Esophagus muscularis mucosa (tissue), 4 donors: ENCODE results near the gene TSHR. TPM values are rescaled to one million over a fixed set of nuclear protein-coding genes. Genes with fewer than 3 reads are reported as not detected.
A peak's percentile ranks its signal among the peaks of the same experiment; 100 is the strongest.

Experiments used
- DNase-seq: peaks from one replicate; pipeline ENCODE4 v3.0.0-alpha.2; 2017; ENCODE audit errors: extremely low spot score
- H3K27ac ChIP-seq, 4 donors: fragments of 200-600 bp; sonication (generic); replicated peaks in 1 of 4; 1 replicate in 3 of 4; 2 replicates in 1 of 4; pipeline ENCODE4 v1.5.1; 2016 to 2019; ENCODE audit warnings: mild to moderate bottlenecking in 1 of 4
- H3K27me3 ChIP-seq, 4 donors: fragments of 200-600 bp; sonication (generic); one replicate each; pipeline versions ENCODE4 v1.5.1 to v1.6.0; 2016 to 2019
- H3K36me3 ChIP-seq, 4 donors: fragments of 200-600 bp; sonication (generic); one replicate each; pipeline ENCODE4 v1.5.1; 2016 to 2019
- H3K4me1 ChIP-seq, 4 donors: fragments of 200-600 bp; sonication (generic); one replicate each; pipeline ENCODE4 v1.5.1; 2016 to 2019
- H3K4me3 ChIP-seq, 4 donors: fragments of 200-600 bp; sonication (generic); 1 replicate in 2 of 4; 2 replicates in 2 of 4; pipeline ENCODE4 v1.5.1; 2016 to 2019; ENCODE audit warnings: mild to moderate bottlenecking in 4 of 4, moderate library complexity in 1 of 4
- H3K9me3 ChIP-seq, 4 donors: fragments of 200-600 bp; sonication (generic); 1 replicate in 3 of 4; 2 replicates in 1 of 4; pipeline ENCODE4 v1.5.1; 2016 to 2019
- EP300 ChIP-seq: sonication (generic); formaldehyde crosslinking; IDR thresholded peaks from one replicate; pipeline ENCODE4 v1.6.1; 2017; ENCODE audit warnings: antibody characterized with exemption
- POLR2A ChIP-seq: fragments of 450-650 bp; IDR thresholded peaks from one replicate; pipeline ENCODE4 v1.6.1; 2017; ENCODE audit warnings: antibody characterized with exemption, moderate library complexity, mild to moderate bottlenecking, low read depth
- POLR2AphosphoS5 ChIP-seq, 2 donors: sonication (generic); formaldehyde crosslinking; IDR thresholded peaks; one replicate each; pipeline ENCODE4 v1.6.1; 2017; ENCODE audit warnings: antibody characterized with exemption in 2 of 2
- WGBS: methylation state at CpG from one replicate; pipeline ENCODE4 v1.1.5; 2018; 5-methylcytosine and 5-hydroxymethylcytosine counted together
- intact Hi-C: fragments of 100-400 bp; cut with DNase I; formaldehyde crosslinking; loops from one replicate; pipeline ENCODE4 v1.15.1; 2023
- total RNA-seq, 4 donors: library from RNA; depleted of rRNA; stranded (reverse); fragments of >200 nt; gene quantifications; one replicate each; pipeline versions ENCODE4 v1.1.0 to v1.2.1, GENCODE V29; 2016
- TF ChIP-seq, protein P1 (sequence below), 3 experiments: fragments of 200-600 bp in 2 of 3; fragments of 450-650 bp in 1 of 3; sonication (generic) in 2 of 3; IDR thresholded peaks; one replicate each; pipeline ENCODE4 v1.5.1; 2017 to 2019; ENCODE audit warnings: antibody characterized with exemption in 3 of 3, mild to moderate bottlenecking in 2 of 3, moderate library complexity in 1 of 3

TSHR gene
- total RNA-seq, 4 donors from 2014 or later: 0.17 TPM; not detected in 3

DNA sequence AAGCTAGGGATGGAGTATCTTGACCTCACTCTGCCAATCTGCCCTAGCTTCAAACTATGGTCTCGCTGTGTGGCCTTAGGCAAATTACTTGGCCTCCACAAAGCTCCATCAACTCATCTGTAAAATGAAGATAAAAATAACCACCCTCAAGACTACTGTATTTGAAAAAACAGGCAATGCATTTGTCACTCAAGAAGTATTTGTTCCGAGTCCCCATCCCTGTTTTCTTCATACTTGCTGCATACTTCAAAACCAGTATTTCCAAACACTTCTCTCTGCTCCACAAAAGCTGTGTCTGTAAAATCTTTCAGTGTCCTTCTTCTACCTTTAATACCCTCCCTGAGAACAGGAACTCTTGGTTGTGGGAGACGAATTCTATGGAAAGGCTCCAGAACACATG lies 217.5 kb downstream of the TSHR start:
- WGBS: 84% methylated on average over 3 of the region's 3 CpGs
- no peak for DNase-seq
- Histone ChIP-seq H3K27ac (no peak overlapping the region), H3K4me1 (peaks cover 16 to 31% (median 27%) of the 10 kb centered on the region in 4 donors), H3K9me3 (no peaks in the 10 kb centered on the region), H3K4me3 (no peak overlapping the region), H3K36me3 (no peaks in the 10 kb centered on the region), H3K27me3 (no peaks in the 10 kb centered on the region)
- intact Hi-C loops: loop anchor here (5.0 kb wide), 1 partner anchor 44 kb away; no protein-coding TSS in a partner anchor
- TF ChIP-seq EP300: no peak
- TF ChIP-seq, protein P1, sequence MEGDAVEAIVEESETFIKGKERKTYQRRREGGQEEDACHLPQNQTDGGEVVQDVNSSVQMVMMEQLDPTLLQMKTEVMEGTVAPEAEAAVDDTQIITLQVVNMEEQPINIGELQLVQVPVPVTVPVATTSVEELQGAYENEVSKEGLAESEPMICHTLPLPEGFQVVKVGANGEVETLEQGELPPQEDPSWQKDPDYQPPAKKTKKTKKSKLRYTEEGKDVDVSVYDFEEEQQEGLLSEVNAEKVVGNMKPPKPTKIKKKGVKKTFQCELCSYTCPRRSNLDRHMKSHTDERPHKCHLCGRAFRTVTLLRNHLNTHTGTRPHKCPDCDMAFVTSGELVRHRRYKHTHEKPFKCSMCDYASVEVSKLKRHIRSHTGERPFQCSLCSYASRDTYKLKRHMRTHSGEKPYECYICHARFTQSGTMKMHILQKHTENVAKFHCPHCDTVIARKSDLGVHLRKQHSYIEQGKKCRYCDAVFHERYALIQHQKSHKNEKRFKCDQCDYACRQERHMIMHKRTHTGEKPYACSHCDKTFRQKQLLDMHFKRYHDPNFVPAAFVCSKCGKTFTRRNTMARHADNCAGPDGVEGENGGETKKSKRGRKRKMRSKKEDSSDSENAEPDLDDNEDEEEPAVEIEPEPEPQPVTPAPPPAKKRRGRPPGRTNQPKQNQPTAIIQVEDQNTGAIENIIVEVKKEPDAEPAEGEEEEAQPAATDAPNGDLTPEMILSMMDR (IDR thresholded peaks at IDR 0.05): no peak
- no peak for TF ChIP-seq POLR2AphosphoS5 (IDR thresholded peaks at IDR 0.05)
- no peak for TF ChIP-seq POLR2A

DNA sequence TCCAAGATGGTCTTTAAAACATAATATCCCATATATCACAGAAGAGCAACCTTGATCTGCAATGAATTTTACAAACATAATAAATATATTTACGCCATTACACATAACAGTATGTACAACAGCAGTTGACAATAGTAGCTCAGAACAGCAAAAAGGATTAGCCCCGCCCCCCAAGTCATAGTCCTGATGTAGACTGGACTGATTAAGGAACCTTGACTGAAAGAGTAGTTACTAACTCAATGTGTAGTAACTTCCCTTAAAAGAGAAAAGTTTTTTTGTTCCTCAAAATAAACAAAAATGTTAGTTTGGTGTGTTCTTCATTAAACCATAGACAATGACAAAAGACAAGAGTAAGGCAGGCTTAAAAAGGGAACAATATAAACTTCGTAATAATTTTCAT lies 220.8 kb downstream of the TSHR start:
- Histone ChIP-seq H3K36me3 (peaks cover 0 to 8% (median 4%) of the 10 kb centered on the region in 4 donors), H3K4me3 (no peak overlapping the region), H3K27me3 (no peaks in the 10 kb centered on the region), H3K27ac (peak overlapping the region in 1 of 4 donors; percentile 51), H3K4me1 (peaks cover 3 to 24% (median 20%) of the 10 kb centered on the region in 4 donors), H3K9me3 (no peaks in the 10 kb centered on the region)
- no peak for DNase-seq
- WGBS: 87% methylated on average over 3 of the region's 3 CpGs
- intact Hi-C loops: no loop called here
- TF ChIP-seq POLR2AphosphoS5 (IDR thresholded peaks at IDR 0.05): no peak
- TF ChIP-seq, protein P1 (IDR thresholded peaks at IDR 0.05): no peak
- TF ChIP-seq EP300: no peak
- no peak for TF ChIP-seq POLR2A

DNA sequence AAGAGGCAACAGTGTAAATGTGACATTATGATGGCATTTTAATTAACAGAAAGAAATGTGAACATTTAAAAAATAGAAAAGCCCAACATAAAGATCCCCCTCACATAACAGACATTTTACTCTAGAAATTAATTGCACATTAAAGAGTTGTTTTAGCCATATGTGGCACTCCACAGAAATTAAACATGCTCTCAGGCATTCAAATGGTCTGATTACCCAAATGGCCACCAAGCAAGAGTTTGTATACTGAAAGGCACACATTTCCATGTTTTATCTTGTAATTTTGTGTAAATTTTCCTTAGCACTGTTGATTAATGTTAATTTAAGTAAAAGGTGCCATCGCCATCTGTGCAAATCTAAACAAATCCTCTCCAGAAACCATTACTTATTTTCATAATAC lies 221.8 kb downstream of the TSHR start:
- Histone ChIP-seq H3K27ac (peak overlapping the region in 3 of 4 donors; percentile 27 to 51 (median 40)), H3K36me3 (peaks cover 0 to 8% (median 4%) of the 10 kb centered on the region in 4 donors), H3K4me1 (peaks cover 3 to 34% (median 30%) of the 10 kb centered on the region in 4 donors), H3K4me3 (peak overlapping the region; percentile 17 to 38 (median 34)), H3K27me3 (no peaks in the 10 kb centered on the region), H3K9me3 (no peaks in the 10 kb centered on the region)
- WGBS: 44% methylated on average over 1 of the region's 1 CpG
- intact Hi-C loops: no loop called here
- TF ChIP-seq EP300 (no peak), POLR2A (no peak), POLR2AphosphoS5 (IDR thresholded peaks at IDR 0.05) (no peak)
- TF ChIP-seq, protein P1 (IDR thresholded peaks at IDR 0.05): no peak
- no peak for DNase-seq

DNA sequence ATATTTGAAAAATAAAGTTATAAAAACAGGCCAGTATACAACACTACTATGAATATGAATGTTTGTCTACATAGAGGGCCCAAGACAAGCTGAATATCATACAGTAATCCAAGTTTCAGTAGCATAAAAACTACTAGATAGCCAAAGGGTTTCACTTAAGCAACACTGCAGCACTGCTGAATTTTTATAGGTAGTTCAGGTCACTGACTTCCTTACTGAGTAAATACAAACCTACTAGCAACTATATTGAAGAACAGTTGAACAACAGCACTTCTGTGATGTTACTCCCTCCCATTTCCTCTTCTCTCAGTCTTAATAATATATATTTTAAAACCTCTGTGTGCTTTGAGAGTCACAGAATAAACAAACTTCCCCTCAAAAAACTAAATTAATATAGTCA lies 222.6 kb downstream of the TSHR start:
- intact Hi-C loops: no loop called here
- DNase-seq: no peak
- Histone ChIP-seq H3K4me1 (peaks cover 3 to 42% (median 38%) of the 10 kb centered on the region in 4 donors), H3K27me3 (no peaks in the 10 kb centered on the region), H3K9me3 (no peaks in the 10 kb centered on the region), H3K36me3 (peaks cover 0 to 8% (median 4%) of the 10 kb centered on the region in 4 donors), H3K27ac (peak overlapping the region; percentile 8 to 51 (median 34)), H3K4me3 (peak overlapping the region in 3 of 4 donors; percentile 30 to 38 (median 37))
- TF ChIP-seq POLR2AphosphoS5 (IDR thresholded peaks at IDR 0.05): no peak
- TF ChIP-seq EP300: no peak

- H3K27me3 ChIP-seq: no peaks in the 10 kb centered on the region
- H3K9me3 ChIP-seq: no peaks in the 10 kb centered on the region
- WGBS: 83% methylated on average over 2 of the region's 2 CpGs
- intact Hi-C loops: no loop called here
- H3K4me1 ChIP-seq: peaks cover 3 to 48% (median 40%) of the 10 kb centered on the region in 4 donors
- no peak overlapping the region for H3K27ac ChIP-seq
- TF ChIP-seq EP300 (no peak), POLR2A (no peak)
- peaks cover 0 to 11% (median 6%) of the 10 kb centered on the region in 4 donors for H3K36me3 ChIP-seq
- DNase-seq: no peak
- no peak overlapping the region for H3K4me3 ChIP-seq
Observed at GRCh38 chr14:81179631-81180030, 224.2 kb downstream of the TSHR start.
